GM12892 (cell line): ENCODE results near the gene STK36. TPM values are rescaled to one million over a fixed set of nuclear protein-coding genes. Genes with fewer than 3 reads are reported as not detected.

ENCODE experiments used
- DNase-seq: peaks from one replicate; pipeline ENCODE4 v3.0.0; 2011; ENCODE audit not compliant: insufficient read length
- FAIRE-seq: peaks from 2 replicates; lab custom pipeline; 2011; peaks lifted over from hg19 to GRCh38; lab: Jason Lieb, UNC
- POLR2A ChIP-seq: IDR thresholded peaks from 2 replicates; pipeline ENCODE4 v1.6.1; 2011; ENCODE audit warnings: low read depth, low read length, control low read depth
- POLR2AphosphoS5 ChIP-seq: IDR thresholded peaks from 2 replicates; pipeline ENCODE4 v1.6.1; 2011; ENCODE audit warnings: low read depth, low read length, control low read depth
- TAF1 ChIP-seq: IDR thresholded peaks from 2 replicates; pipeline ENCODE4 v1.6.1; 2011; ENCODE audit warnings: low read depth, mild to moderate bottlenecking, control low read depth, low read length, borderline replicate concordance
- polyA plus RNA-seq: library from polyadenylated mRNA; unstranded; fragments of >200 nt; gene quantifications from one replicate; pipeline ENCODE4 v1.2.1, GENCODE V29; 2012; ENCODE audit warnings: missing spikeins, inconsistent platforms; ENCODE audit not compliant: missing spikeins

The STK36 gene, protein sequence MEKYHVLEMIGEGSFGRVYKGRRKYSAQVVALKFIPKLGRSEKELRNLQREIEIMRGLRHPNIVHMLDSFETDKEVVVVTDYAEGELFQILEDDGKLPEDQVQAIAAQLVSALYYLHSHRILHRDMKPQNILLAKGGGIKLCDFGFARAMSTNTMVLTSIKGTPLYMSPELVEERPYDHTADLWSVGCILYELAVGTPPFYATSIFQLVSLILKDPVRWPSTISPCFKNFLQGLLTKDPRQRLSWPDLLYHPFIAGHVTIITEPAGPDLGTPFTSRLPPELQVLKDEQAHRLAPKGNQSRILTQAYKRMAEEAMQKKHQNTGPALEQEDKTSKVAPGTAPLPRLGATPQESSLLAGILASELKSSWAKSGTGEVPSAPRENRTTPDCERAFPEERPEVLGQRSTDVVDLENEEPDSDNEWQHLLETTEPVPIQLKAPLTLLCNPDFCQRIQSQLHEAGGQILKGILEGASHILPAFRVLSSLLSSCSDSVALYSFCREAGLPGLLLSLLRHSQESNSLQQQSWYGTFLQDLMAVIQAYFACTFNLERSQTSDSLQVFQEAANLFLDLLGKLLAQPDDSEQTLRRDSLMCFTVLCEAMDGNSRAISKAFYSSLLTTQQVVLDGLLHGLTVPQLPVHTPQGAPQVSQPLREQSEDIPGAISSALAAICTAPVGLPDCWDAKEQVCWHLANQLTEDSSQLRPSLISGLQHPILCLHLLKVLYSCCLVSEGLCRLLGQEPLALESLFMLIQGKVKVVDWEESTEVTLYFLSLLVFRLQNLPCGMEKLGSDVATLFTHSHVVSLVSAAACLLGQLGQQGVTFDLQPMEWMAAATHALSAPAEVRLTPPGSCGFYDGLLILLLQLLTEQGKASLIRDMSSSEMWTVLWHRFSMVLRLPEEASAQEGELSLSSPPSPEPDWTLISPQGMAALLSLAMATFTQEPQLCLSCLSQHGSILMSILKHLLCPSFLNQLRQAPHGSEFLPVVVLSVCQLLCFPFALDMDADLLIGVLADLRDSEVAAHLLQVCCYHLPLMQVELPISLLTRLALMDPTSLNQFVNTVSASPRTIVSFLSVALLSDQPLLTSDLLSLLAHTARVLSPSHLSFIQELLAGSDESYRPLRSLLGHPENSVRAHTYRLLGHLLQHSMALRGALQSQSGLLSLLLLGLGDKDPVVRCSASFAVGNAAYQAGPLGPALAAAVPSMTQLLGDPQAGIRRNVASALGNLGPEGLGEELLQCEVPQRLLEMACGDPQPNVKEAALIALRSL (N-terminal part only)
- polyA plus RNA-seq = 13.1 TPM

DNA sequence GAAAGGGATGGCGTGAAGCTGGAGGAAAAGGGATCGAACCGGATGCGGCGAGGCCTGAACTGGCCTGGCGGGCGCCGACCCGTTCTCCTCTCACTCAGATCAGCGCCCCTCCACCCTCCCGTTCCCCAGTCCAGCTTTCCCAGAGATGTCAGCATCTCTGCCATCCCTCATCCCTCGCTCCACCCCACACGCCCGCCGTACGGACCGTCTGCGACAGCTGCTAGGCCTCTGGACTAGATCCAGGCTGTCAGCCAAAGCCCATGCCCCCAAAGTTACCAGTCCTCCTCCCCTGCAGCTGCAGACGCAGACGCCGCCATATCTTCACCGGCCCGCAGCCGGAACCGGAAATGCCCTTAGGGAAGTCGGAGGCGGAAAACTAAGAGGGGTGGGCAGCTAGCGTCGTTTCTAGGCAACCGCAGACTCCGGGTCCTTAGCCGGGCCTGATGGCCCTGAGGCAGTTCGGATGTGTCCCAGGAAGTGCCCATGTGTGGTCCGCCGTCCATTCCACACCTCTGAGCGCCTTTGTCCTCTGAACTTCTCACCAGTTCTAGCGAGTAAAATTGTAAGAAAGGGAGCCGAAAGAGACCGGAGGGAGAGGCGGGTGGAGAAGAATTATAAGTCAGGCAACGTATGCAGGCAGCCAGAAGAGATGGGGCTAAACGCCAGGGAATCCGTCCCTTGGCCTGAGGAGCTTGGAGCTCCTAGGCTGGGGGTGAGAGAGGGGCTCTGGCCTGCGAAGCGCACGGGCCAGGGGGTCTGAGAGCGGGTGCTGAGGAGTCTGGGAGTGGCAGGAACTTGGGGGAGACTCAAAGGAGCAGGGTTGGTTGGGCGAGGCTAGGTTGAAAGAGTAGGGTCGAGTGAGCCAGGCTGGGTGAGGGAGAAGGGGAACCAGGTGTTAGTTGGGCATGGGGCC is at the start of gene STK36, which contains the start of gene RNF25:
TSS of gene STK36 (plus strand) at position 433 of the 913 bp plus-strand sequence. CDS start 744 bp downstream, outside the sequence.
TSS of gene RNF25 (minus strand) at position 349 of the 913 bp plus-strand sequence. CDS start at position 317, 32 bp downstream.
- peak; percentile 97 for FAIRE-seq

DNA sequence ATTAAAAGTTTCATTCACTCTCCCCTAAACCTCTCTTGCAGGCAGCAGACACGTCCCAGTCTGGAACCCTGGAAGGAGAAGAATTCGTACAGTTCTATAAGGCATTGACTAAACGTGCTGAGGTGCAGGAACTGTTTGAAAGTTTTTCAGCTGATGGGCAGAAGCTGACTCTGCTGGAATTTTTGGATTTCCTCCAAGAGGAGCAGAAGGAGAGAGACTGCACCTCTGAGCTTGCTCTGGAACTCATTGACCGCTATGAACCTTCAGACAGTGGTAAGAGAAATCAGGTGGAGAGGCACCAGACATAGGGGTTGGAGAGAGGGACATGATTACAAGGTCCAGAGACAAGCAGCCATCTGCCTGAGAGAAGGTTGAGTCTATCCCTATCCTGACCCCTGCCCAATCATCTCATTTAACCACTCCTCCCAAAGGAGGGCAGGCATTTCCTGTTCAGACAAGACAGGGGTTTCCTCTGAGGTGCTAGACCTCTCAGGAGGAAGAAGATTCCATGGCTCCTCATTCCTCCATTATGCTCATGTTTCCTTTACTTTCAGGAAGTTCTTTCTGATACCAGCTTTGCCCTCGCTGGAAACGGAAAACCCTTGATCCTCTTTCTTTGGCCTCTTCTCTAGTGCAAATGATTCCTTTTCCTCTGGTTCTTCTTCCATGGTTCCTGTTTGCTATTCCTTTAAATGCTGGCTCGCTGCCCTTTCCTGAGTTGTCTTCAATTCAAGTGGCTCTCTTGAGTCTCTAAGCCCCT is 49.1 kb upstream of the STK36 start:
- no peak for FAIRE-seq
- DNase-seq = no peak
- TF ChIP-seq TAF1 = no peak
- TF ChIP-seq POLR2A = no peak
- TF ChIP-seq POLR2AphosphoS5 = no peak

More for the DNA sequence above, at the start of gene STK36, which contains the start of gene RNF25:
- peak; percentile 91 for DNase-seq
- TF ChIP-seq POLR2A (peak; percentile 87), POLR2AphosphoS5 (peak; percentile 70), TAF1 (peak; percentile 86)

DNA sequence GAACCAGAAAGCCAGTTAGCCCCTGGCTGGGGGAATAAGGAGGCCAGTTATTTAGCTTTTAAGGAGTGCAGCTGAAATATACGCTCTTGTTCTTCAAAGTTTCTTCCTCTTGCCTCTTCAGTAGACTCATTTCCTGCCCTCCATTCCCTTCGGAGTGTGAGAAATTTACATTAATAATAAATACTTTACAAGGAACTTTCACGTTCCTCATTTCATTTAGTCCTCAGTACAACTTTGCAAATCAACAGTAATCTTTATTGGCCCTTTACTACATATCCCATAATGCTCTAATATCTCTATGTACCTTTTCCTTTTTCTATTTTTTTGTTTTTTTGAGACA is 48.5 kb upstream of the STK36 start:
- no peak for TF ChIP-seq POLR2AphosphoS5
- DNase-seq (no peak), FAIRE-seq (no peak)

DNA sequence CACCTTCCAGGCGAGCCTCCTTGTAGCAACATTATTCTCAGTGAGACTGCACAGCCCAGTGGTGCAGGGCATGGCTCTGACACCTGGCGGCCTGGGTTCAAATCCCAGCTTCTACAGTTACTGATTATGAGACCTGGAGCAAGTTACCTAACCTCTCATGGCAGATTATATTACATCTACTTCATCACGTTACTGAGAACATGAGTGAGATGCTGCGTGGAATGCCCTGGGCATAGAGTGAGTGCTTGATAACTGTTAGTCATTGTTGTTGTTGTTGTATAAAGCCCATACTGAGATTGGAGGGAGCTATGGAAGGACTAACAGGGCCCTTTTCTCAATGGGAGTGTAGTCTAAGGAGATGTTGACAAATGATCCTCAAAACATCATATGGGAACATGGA is 45.5 kb upstream of the STK36 start:
- no peak for DNase-seq
- FAIRE-seq = no peak
- TF ChIP-seq TAF1 (no peak), POLR2A (no peak), POLR2AphosphoS5 (no peak)

DNA sequence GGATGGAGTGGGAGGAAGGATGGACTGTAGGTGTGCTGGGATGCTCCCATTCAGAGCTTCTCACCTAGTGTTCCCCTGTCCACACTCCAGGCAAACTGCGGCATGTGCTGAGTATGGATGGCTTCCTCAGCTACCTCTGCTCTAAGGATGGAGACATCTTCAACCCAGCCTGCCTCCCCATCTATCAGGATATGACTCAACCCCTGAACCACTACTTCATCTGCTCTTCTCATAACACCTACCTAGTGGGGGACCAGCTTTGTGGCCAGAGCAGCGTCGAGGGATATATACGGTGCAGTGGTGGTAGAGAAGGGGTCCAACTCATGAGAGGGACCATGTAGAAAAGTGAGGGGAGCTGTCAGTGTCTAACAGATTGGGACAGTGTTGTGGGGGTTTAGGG is 43.9 kb upstream of the STK36 start:
- TF ChIP-seq POLR2AphosphoS5 (no peak), POLR2A (no peak), TAF1 (no peak)
- FAIRE-seq = no peak
- DNase-seq = no peak

DNA sequence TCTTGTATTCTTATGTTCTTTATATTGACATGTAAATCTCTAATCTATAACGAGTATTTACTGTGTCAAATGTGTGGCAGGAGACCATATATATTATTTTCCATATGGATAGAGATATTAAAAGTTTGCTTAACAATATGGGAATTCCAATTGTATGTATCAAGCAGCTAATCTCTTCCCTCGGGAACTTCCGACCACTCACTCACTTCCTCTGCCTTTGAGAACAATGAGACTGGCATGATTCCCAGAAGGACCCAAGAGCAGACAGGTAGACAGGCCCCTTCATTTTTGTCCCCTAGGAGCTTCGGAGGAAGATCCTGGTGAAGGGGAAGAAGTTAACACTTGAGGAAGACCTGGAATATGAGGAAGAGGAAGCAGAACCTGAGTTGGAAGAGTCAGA is 40.0 kb upstream of the STK36 start:
- TF ChIP-seq POLR2A = no peak
- DNase-seq (no peak), FAIRE-seq (no peak)

DNA sequence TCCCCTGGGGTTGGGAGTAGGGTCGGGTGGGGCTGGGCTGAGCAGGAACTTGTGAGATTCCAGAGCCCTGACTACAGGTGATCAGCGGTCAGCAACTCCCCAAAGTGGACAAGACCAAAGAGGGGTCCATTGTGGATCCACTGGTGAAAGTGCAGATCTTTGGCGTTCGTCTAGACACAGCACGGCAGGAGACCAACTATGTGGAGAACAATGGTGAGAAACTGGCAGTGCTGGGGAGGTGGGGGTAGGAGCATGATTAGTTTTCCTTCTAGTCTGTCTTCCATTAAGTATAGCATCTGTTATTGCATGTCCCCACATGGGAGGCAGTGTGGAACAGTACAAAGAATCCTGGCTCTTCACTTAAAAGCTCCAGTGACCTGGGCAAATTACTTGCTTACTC is 36.2 kb upstream of the STK36 start:
- FAIRE-seq = no peak
- TF ChIP-seq POLR2A (no peak), TAF1 (no peak), POLR2AphosphoS5 (no peak)
- DNase-seq = no peak

DNA sequence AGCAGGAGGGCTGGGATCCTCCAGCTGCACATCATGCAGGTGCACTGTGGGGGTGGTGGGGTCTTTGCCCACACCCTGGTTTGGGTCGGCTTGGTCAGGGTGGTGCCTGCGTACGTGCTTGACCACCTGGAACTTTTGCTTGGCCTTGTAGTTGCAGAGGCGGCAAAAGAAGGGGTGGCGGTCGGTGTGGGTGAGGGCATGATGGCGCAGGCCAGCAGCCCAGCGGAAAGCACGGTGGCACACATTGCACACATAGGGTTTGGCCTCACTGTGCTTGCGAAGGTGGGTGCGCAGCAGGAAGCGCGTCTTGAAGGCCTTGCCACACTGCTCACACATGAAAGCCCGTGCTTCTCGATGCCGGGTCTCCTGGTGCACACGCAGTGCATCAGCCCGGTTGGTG is 33.5 kb upstream of the STK36 start:
- no peak for TF ChIP-seq POLR2A
- DNase-seq (no peak), FAIRE-seq (no peak)

DNA sequence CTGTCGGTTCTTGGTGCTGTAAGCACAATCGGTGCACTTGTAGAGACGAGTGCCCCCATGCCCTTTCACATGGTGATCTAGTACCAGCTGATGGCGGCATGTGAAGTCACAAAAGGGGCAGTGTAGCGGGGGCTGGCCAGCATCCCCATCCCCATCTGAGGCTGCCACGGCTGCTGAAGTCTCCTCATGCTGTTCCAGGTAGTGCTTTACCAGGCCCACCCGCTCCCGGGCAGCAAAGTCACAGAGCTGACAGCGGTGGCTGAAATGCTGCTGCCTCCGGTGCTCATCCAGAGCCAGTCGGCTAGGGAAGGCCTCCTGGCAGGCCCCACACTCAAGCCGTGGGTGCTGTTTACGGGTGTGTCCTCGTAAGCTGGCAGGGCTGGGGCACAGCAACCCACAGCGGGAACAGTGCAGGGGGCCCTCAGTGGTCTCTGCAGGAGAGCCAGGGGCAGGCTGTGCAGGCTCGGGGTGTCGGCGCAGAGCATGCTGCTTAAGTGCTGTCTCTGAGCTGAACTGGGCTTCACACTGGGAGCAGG is 29.7 kb upstream of the STK36 start:
- DNase-seq (no peak), FAIRE-seq (no peak)
- no peak for TF ChIP-seq POLR2A
- TF ChIP-seq POLR2AphosphoS5 = no peak
- TF ChIP-seq TAF1 = no peak

DNA sequence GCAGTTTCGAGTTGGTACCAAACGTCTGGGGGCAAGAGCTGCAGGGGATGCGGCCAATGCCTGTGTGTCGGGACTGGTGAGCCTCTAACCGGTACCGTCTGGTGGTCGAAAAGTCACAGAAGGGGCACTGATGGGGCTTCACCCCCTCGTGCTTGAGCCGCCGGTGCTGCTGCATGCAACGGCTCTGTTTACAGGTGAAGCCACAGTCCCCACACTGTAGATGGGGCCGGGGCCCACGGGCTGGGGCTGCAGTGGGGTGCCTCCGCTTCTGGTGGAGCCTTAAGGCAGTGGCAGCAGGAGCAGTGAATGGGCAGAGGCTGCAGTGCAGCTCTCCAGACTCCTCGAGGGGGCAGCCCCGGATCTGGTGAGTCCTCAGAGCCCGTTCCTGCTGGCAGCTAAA is 29.1 kb upstream of the STK36 start:
- FAIRE-seq (no peak), DNase-seq (no peak)
- no peak for TF ChIP-seq POLR2A
- no peak for TF ChIP-seq POLR2AphosphoS5
- TF ChIP-seq TAF1 = no peak
